Stimulated activated CD4-positive, alpha-beta T cell treated with anti-CD3 and anti-CD28 coated beads, Interleukin-4, amount 100 ng/mL, for 4 hours (primary cell): ENCODE results near the gene PHF3.
"Not testable (repeated sequence)": the region's sequence is repeated elsewhere in the genome, so short reads cannot be mapped to it uniquely, and the experiment has no call there.

Experiments
- DNase-seq, 2 experiments: peaks; one replicate each; pipeline ENCODE4 v3.0.0-alpha.2; 2020

PHF3 gene

GRCh38 chr6:63714091-63714490, 78.5 kb downstream of the PHF3 start:
- no peak for DNase-seq

DNA sequence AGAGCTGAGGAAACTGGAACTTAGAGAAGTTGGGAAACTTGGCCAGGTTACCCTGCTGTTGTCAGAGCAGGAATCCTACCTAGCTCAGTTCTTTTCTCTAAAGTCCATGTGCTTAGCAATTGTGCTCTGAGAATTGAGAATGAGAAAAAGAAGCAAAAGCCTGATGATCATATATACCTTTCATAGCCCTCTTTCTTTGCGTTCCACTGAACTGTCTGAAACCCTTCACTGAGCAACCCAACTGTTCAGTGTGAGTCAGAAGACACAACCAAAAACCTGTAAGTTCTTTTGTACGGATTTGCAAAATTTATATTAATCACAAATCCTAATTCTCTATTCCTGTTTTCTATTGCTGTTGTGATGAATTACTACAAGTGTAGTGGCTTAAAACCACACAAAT, 80.6 kb downstream of the PHF3 start:
- no peak for DNase-seq

GRCh38 chr6:63721181-63721580, 85.6 kb downstream of the PHF3 start:
- no peak for DNase-seq

DNA sequence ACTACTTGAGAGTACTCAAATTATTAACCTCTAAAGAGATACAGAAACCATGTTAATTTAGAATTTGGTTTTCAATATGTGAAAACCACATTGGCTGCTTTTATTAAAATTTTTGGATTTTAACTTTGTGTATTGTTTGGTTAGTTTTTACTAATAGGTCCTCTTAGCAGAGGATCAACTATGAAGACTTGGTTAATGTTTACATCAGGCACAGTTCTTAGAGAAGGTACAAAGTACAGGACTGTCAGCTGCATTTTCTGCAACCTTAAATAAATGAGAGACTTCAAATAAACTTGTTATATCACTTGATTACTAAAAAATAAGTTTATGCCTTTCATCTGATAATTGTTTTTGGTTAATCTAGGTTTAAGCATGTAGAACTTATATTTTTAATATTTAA, 89.1 kb downstream of the PHF3 start:
- DNase-seq: no peak

DNA sequence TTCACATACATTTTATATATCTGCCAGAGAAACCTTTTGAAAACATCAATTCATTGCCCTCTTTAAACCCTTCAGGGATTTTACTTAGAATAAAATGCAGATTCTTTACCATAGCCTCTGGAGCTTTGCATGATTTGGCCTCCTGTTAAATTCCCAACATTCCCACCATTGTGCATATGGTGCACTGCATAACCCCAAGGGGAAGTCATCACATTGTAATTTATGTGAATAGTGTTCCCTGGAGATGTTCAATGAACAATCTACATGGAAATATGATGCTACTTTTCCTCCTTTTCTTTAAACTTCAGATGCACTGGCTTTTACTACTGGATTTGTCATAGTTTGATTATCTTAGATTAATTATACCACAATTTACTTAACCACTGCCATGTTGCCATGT, 94.7 kb downstream of the PHF3 start:
- DNase-seq: no peak

- no peak for DNase-seq
Measured at GRCh38 chr6:63731930-63732329, 96.3 kb downstream of the PHF3 start.

GRCh38 chr6:63732336-63732735, 96.7 kb downstream of the PHF3 start:
- no peak for DNase-seq

GRCh38 chr6:63734923-63735322, 99.3 kb downstream of the PHF3 start:
- DNase-seq: no peak

DNA sequence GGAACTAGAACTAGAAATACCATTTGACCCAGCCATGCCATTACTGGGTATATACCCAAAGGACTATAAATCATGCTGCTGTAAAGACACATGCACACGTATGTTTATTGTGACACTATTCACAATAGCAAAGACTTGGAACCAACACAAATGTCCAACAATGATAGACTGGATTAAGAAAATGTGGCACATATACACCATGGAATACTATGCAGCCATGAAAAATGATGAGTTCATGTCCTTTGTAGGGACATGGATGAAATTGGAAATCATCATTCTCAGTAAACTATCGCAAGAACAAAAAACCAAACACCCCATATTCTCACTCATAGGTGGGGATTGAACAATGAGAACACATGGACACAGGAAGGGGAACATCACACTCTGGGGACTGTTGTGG, 102.6 kb downstream of the PHF3 start:
- DNase-seq: not testable (repeated sequence)

DNA sequence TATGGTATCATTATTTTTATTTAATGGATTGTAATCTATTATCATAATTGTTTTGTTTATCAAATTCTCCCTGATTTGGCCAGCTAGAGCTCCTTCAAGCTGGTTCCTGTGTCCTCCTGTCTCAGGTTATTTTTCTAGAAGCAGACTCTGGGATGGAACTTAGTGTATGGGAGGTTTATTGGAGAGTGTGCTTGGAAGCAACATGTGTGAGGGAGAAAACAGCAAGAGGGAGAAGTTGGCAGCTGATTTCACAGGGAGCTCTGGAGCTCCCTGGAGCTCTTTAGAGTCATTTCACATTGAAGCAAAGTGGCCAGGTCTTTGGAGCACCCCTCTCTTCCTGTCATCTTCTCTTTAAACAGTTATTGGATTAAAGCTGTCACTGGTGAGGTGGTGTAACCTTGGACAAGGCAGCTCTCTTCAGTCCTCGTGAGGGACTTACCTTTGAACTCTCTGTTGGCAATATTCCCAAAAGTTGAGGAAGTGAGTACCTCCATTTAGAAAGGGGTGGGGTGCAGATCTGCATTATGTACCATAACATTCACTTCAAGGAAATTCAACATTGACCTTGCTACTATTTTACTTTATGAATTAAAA, 103.6 kb downstream of the PHF3 start:
- no peak for DNase-seq

DNA sequence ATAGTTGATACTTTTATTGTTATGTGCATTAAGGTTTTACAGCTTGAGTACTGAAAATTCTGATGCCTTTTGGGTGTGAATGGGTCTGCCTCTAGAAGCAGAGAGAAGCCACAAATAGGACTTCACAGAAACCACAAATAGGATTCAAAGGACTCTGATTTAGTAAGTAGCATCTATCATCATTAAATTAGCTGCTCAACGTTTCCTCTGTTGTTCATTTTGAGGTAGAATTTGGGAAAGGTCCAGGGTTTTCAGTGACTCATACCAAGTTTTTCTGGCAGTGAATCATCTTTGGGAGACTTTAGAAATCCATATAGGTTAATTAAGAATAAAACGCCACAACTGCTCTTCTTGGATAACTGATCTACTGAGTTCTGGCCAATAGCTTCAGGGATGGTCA, 105.1 kb downstream of the PHF3 start:
- DNase-seq: no peak

- no peak for DNase-seq
Measured at GRCh38 chr6:63742060-63742459, 106.5 kb downstream of the PHF3 start.

GRCh38 chr6:63743691-63744090, 108.1 kb downstream of the PHF3 start:
- no peak for DNase-seq

- no peak for DNase-seq
Measured at GRCh38 chr6:63744810-63745209, 109.2 kb downstream of the PHF3 start.

- no peak for DNase-seq
Measured at GRCh38 chr6:63745784-63746183, 110.2 kb downstream of the PHF3 start.

GRCh38 chr6:63750400-63750799, 114.8 kb downstream of the PHF3 start:
- DNase-seq: no peak

DNA sequence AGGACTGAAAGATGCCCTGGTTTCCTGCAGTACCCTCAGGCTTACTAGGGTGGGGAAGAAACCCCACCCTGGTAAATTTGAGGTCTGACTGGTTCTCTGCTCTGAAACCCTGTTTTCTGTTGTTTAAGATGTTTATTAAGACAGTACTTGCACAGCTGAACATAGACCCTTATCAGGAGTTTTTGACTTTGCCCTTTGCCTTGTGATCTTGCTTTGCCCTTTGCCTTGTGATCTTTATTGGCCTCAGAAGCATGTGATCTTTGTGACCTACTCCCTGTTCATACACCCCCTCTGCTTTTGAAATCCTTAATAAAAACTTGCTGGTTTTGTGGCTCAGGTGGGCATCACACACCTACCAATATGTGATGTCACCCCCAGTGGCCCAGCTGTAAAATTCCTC, 121.7 kb downstream of the PHF3 start:
- DNase-seq: not testable (repeated sequence)

- no peak for DNase-seq
Measured at GRCh38 chr6:63757826-63758225, 122.2 kb downstream of the PHF3 start.

GRCh38 chr6:63759605-63760105, 124.1 kb downstream of the PHF3 start:
- DNase-seq: no peak

- DNase-seq: no peak
Measured at GRCh38 chr6:63760199-63760598, 124.6 kb downstream of the PHF3 start.

GRCh38 chr6:63764318-63764916, 128.8 kb downstream of the PHF3 start:
- DNase-seq: no peak
